Peyer's patch (tissue), 4 donors: ENCODE data around the gene DRD2. TPM values are rescaled to one million over a fixed set of nuclear protein-coding genes. Genes with fewer than 3 reads are reported as not detected.

Source experiments
- DNase-seq, 3 donors: peaks; one replicate each; pipeline ENCODE4 v3.0.0-alpha.2; 2017 to 2019
- H3K27ac ChIP-seq, 4 donors: fragments of 200-600 bp; sonication (generic); one replicate each; pipeline ENCODE4 v1.5.1; 2016 to 2019
- H3K27me3 ChIP-seq, 2 donors: fragments of 200-600 bp; sonication (generic); one replicate each; pipeline ENCODE4 v1.5.1; 2019
- H3K36me3 ChIP-seq, 3 donors: fragments of 200-600 bp; sonication (generic); one replicate each; pipeline ENCODE4 v1.5.1; 2016 to 2019
- H3K4me1 ChIP-seq, 4 donors: fragments of 200-600 bp; sonication (generic); one replicate each; pipeline ENCODE4 v1.5.1; 2016 to 2019
- H3K4me3 ChIP-seq, 4 donors: fragments of 200-600 bp; sonication (generic); 1 replicate in 3 of 4; 2 replicates in 1 of 4; pipeline ENCODE4 v1.5.1; 2016 to 2019; ENCODE audit warnings: mild to moderate bottlenecking in 1 of 4
- H3K9me3 ChIP-seq, 4 donors: fragments of 200-600 bp; sonication (generic); one replicate each; pipeline ENCODE4 v1.5.1; 2016 to 2019; ENCODE audit warnings: mild to moderate bottlenecking in 1 of 4
- CTCF ChIP-seq, 6 experiments: fragments of 450-650 bp in 4 of 6; fragments of 200-600 bp in 2 of 6; sonication (generic) in 1 of 6; IDR thresholded peaks; one replicate each; pipeline ENCODE4 v1.5.1; 2017 to 2019; ENCODE audit warnings: antibody characterized with exemption in 6 of 6, mild to moderate bottlenecking in 3 of 6, moderate library complexity in 1 of 6
- POLR2A ChIP-seq, 2 donors: fragments of 450-650 bp; IDR thresholded peaks; one replicate each; pipeline ENCODE4 v1.5.1; 2017; ENCODE audit warnings: antibody characterized with exemption in 2 of 2, mild to moderate bottlenecking in 2 of 2, moderate library complexity in 2 of 2
- total RNA-seq, 4 donors: library from RNA; depleted of rRNA; stranded (reverse); fragments of >200 nt; gene quantifications; one replicate each; pipeline ENCODE4 v1.1.0, GENCODE V29; 2016

The DRD2 gene
- total RNA-seq, 4 donors from 2014 or later, result not detected

GRCh38 chr11:113464416-113464815 is 10.8 kb downstream of the DRD2 start:
- Histone ChIP-seq H3K9me3 (no peaks in the 10 kb centered on the region), H3K4me3 (no peak overlapping the region), H3K27me3 (no peaks in the 10 kb centered on the region), H3K27ac (no peak overlapping the region), H3K4me1 (no peaks in the 10 kb centered on the region), H3K36me3 (no peaks in the 10 kb centered on the region)
- DNase-seq, result no peak
- TF ChIP-seq POLR2A (IDR thresholded peaks at IDR 0.05), result no peak
- no peak for TF ChIP-seq CTCF (IDR thresholded peaks at IDR 0.05)

GRCh38 chr11:113462830-113463229 is 12.4 kb downstream of the DRD2 start:
- Histone ChIP-seq H3K4me1 (no peaks in the 10 kb centered on the region), H3K36me3 (no peaks in the 10 kb centered on the region), H3K4me3 (no peak overlapping the region), H3K27ac (no peak overlapping the region), H3K27me3 (no peaks in the 10 kb centered on the region), H3K9me3 (no peaks in the 10 kb centered on the region)
- DNase-seq, result no peak
- TF ChIP-seq CTCF (IDR thresholded peaks at IDR 0.05) (no peak), POLR2A (IDR thresholded peaks at IDR 0.05) (no peak)

- Histone ChIP-seq H3K9me3 (no peaks in the 10 kb centered on the region), H3K27me3 (no peaks in the 10 kb centered on the region), H3K4me1 (no peaks in the 10 kb centered on the region), H3K27ac (no peak overlapping the region), H3K4me3 (no peak overlapping the region), H3K36me3 (no peaks in the 10 kb centered on the region)
- TF ChIP-seq POLR2A (IDR thresholded peaks at IDR 0.05) (no peak), CTCF (IDR thresholded peaks at IDR 0.05) (no peak)
- DNase-seq, result no peak
Observed at GRCh38 chr11:113461639-113462038, 13.6 kb downstream of the DRD2 start.

- TF ChIP-seq POLR2A (IDR thresholded peaks at IDR 0.05), result no peak
- no peak for TF ChIP-seq CTCF (IDR thresholded peaks at IDR 0.05)
Observed at GRCh38 chr11:113460469-113460868, 14.7 kb downstream of the DRD2 start.

DNA sequence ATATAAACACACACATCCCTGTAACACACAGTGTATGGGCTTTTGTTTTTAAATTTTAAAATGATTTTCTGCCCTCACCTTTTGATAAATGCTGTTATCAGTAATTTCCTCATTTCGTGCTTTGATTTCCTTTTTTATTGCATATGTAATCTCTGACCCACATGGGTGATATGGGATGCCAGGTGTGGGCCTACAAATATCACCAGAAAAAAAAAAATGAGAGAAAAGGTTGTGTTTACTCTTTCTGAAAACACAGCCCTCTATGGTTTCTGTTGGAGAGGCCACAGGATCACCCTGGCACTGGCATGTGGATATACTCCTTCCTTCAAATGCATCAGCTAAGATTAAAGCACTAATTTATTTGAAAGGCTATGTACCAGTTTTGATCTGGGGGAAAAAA is 17.0 kb downstream of the DRD2 start:
- TF ChIP-seq CTCF (IDR thresholded peaks at IDR 0.05) (no peak), POLR2A (IDR thresholded peaks at IDR 0.05) (no peak)
- Histone ChIP-seq H3K4me3 (no peak overlapping the region), H3K9me3 (no peaks in the 10 kb centered on the region), H3K27me3 (no peaks in the 10 kb centered on the region), H3K36me3 (no peaks in the 10 kb centered on the region), H3K27ac (no peak overlapping the region), H3K4me1 (no peaks in the 10 kb centered on the region)
- DNase-seq, result no peak

More at GRCh38 chr11:113460469-113460868, 14.7 kb downstream of the DRD2 start:
- no peak for DNase-seq
- no peaks in the 10 kb centered on the region for H3K27me3 ChIP-seq
- H3K36me3 ChIP-seq, result no peaks in the 10 kb centered on the region
- H3K27ac ChIP-seq, result no peak overlapping the region
- no peaks in the 10 kb centered on the region for H3K9me3 ChIP-seq
- H3K4me3 ChIP-seq, result no peak overlapping the region
- H3K4me1 ChIP-seq, result no peaks in the 10 kb centered on the region

GRCh38 chr11:113457784-113458183 is 17.4 kb downstream of the DRD2 start:
- no peaks in the 10 kb centered on the region for H3K36me3 ChIP-seq
- no peaks in the 10 kb centered on the region for H3K9me3 ChIP-seq
- H3K4me3 ChIP-seq, result no peak overlapping the region
- DNase-seq, result no peak
- H3K4me1 ChIP-seq, result no peaks in the 10 kb centered on the region
- H3K27me3 ChIP-seq, result no peaks in the 10 kb centered on the region
- no peak overlapping the region for H3K27ac ChIP-seq
- TF ChIP-seq CTCF (IDR thresholded peaks at IDR 0.05) (no peak), POLR2A (IDR thresholded peaks at IDR 0.05) (no peak)
